HepG2 (cell line): ENCODE measurements around the gene ZNF500.

Source experiments
- NBN ChIP-seq: fragments of 450-650 bp; conservative IDR thresholded peaks from 2 replicates; pipeline ENCODE4 v1.6.1; 2017
- POLR2A ChIP-seq, 2 experiments: IDR thresholded peaks; 2 replicates each; pipeline ENCODE4 v1.6.1; 2011; ENCODE audit warnings: low read depth in 2 of 2, low read length in 2 of 2, mild to moderate bottlenecking in 1 of 2, moderate library complexity in 1 of 2; ENCODE audit not compliant: insufficient read depth in 1 of 2
- TOE1 ChIP-seq: sonication (generic); formaldehyde crosslinking; IDR thresholded peaks from 2 replicates; pipeline ENCODE4 v1.4.0; 2020; ENCODE audit warnings: mild to moderate bottlenecking, missing genetic modification reagents
- TF ChIP-seq, protein P1 (sequence below): IDR thresholded peaks from 2 replicates; pipeline ENCODE4 v1.6.1; 2016; ENCODE audit warnings: low read depth, borderline replicate concordance

DNA sequence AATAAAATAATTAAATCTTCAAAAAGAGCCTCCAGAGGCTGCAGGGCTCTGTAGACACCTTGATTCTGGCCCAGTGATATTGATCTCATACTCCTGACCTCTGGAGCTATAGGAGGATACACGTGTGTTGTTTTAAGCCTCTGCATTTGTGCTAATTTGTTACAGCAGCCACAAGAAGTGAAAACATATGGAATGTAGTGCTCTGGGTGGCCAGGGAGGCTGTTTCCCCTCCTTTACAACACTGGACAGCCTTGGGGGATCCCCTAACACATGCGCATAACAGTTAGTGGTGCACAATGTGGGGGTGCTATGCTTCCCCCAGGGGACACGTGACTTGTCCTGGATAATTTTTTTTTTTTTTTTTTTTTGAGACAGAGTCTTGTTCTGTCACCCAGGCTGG lies 4.7 kb upstream of the ZNF500 start:
- TF ChIP-seq TOE1 (CRISPR knock-in tag): no peak
- TF ChIP-seq NBN: no peak
- TF ChIP-seq, protein P1, sequence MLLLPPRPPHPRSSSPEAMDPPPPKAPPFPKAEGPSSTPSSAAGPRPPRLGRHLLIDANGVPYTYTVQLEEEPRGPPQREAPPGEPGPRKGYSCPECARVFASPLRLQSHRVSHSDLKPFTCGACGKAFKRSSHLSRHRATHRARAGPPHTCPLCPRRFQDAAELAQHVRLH (CRISPR knock-in tag): no peak
- no peak for TF ChIP-seq POLR2A (IDR thresholded peaks at IDR 0.05; ENCODE audit: insufficient read depth in 1 of 2, low read depth in 2 of 2, low read length in 2 of 2)
